Naive thymus-derived CD4-positive, alpha-beta T cell (primary cell): ENCODE results near the gene NRP1. TPM values are rescaled to one million over a fixed set of nuclear protein-coding genes. Genes with fewer than 3 reads are reported as not detected.

Source experiments
- ATAC-seq: fragments of 150-1000 bp; cut with Tn5 transposase; 2 replicates; pipeline ENCODE4 v1.10.0; 2021; ENCODE audit warnings: mild to moderate bottlenecking, moderate library complexity
- CTCF ChIA-PET: fragments of 350-600 bp; sonication (Branson Sonifier 250); formaldehyde crosslinking; loops from one replicate; lab custom pipeline; 2021; ENCODE audit warnings: antibody characterized with exemption; lab: Charles Lee
- POLR2A ChIA-PET: fragments of 350-600 bp; sonication (Branson Sonifier 250); formaldehyde crosslinking; loops from one replicate; lab custom pipeline; 2021; ENCODE audit warnings: antibody characterized with exemption, inconsistent platforms; lab: Charles Lee
- DNase-seq, 9 donors: peaks; one replicate each; pipeline versions ENCODE4 v3.0.0 to v3.0.0-alpha.2; 2020 to 2022; ENCODE audit warnings: mixed read lengths in 1 of 9
- H3K27ac ChIP-seq: one replicate; pipeline ENCODE4 v1.7.0; 2013; ENCODE audit warnings: mild to moderate bottlenecking, low read depth, low read length, moderate library complexity
- H3K27me3 ChIP-seq, 2 donors: one replicate each; pipeline ENCODE4 v1.7.0; 2013; ENCODE audit warnings: low read length in 2 of 2, mild to moderate bottlenecking in 2 of 2, moderate library complexity in 2 of 2; ENCODE audit not compliant: control insufficient read depth in 2 of 2, insufficient read depth in 2 of 2
- H3K36me3 ChIP-seq, 3 experiments: 1 replicate in 2 of 3; 2 replicates in 1 of 3; pipeline ENCODE4 v1.7.0; 2013; ENCODE audit warnings: low read length in 3 of 3, mild to moderate bottlenecking in 3 of 3, moderate library complexity in 1 of 3; ENCODE audit not compliant: insufficient read depth in 3 of 3, control insufficient read depth in 2 of 3
- H3K4me1 ChIP-seq, 2 donors: one replicate each; pipeline ENCODE4 v1.7.0; 2013; ENCODE audit warnings: low read length in 2 of 2, mild to moderate bottlenecking in 2 of 2, moderate library complexity in 1 of 2; ENCODE audit not compliant: control insufficient read depth in 2 of 2, insufficient read depth in 2 of 2
- H3K4me3 ChIP-seq: 2 replicates; pipeline ENCODE4 v1.7.0; 2013; ENCODE audit warnings: mild to moderate bottlenecking, low read length
- H3K9me3 ChIP-seq, 3 experiments: 1 replicate in 2 of 3; 2 replicates in 1 of 3; pipeline ENCODE4 v1.7.0; 2013; ENCODE audit warnings: low read length in 3 of 3; ENCODE audit not compliant: control insufficient read depth in 2 of 3
- H3K27ac Mint-ChIP-seq, 9 donors: one replicate each; pipeline ENCODE4 v1.8.0; 2020 to 2022; ENCODE audit warnings: mixed read lengths in 9 of 9, mild to moderate bottlenecking in 8 of 9, moderate library complexity in 5 of 9, inconsistent platforms in 2 of 9
- H3K27me3 Mint-ChIP-seq, 5 donors: one replicate each; pipeline ENCODE4 v1.8.0; 2021 to 2022; ENCODE audit warnings: mixed read lengths in 5 of 5, mild to moderate bottlenecking in 1 of 5
- H3K36me3 Mint-ChIP-seq, 5 donors: one replicate each; pipeline ENCODE4 v1.8.0; 2020 to 2022; ENCODE audit warnings: mixed read lengths in 5 of 5, mild to moderate bottlenecking in 3 of 5, inconsistent platforms in 1 of 5
- H3K4me1 Mint-ChIP-seq, 7 donors: one replicate each; pipeline ENCODE4 v1.8.0; 2020 to 2022; ENCODE audit warnings: mixed read lengths in 7 of 7, mild to moderate bottlenecking in 3 of 7, inconsistent platforms in 1 of 7
- H3K4me3 Mint-ChIP-seq, 10 donors: one replicate each; pipeline ENCODE4 v1.8.0; 2020 to 2022; ENCODE audit warnings: mild to moderate bottlenecking in 10 of 10, mixed read lengths in 10 of 10, moderate library complexity in 6 of 10, inconsistent platforms in 2 of 10
- H3K9me3 Mint-ChIP-seq, 11 donors: one replicate each; pipeline ENCODE4 v1.8.0; 2020 to 2022; ENCODE audit warnings: mixed read lengths in 11 of 11, mild to moderate bottlenecking in 4 of 11, inconsistent platforms in 1 of 11, moderate library complexity in 1 of 11
- intact Hi-C, 2 donors: fragments of 100-400 bp; cut with micrococcal nuclease; formaldehyde crosslinking; loops; one replicate each; pipeline ENCODE4 v1.15.1; 2023
- polyA plus RNA-seq, 2 donors: library from polyadenylated mRNA; unstranded; fragments of 300-500 nt; fragmentation: Illumina TruSeq; gene quantifications; one replicate each; pipeline ENCODE4 v1.2.3, GENCODE V29; 2021
- total RNA-seq, 6 experiments: library from RNA in 5 of 6; stranded (reverse) in 5 of 6; gene quantifications; 1 replicate in 5 of 6; 2 replicates in 1 of 6; pipeline ENCODE4 v1.2.3 and lab custom pipeline; 2021 to 2026

NRP1 gene
- total and polyA plus RNA-seq, 7 experiments from 2014 or later: 0.72 to 4.6 (median 1.6) TPM; not detected in 2

- intact Hi-C loops: no loop called here
- no peak for DNase-seq
- POLR2A ChIA-PET: no interaction called here
- Mint-ChIP-seq H3K4me3 (no peak overlapping the region), H3K27me3 (peaks cover 0 to 6% (median 4%) of the 10 kb centered on the region in 5 donors), H3K4me1 (peaks cover 0 to 11% (median 0%) of the 10 kb centered on the region in 7 donors), H3K27ac (no peak overlapping the region), H3K9me3 (peaks cover 0 to 11% (median 0%) of the 10 kb centered on the region in 11 donors), H3K36me3 (peaks cover 0 to 2% (median 0%) of the 10 kb centered on the region in 5 donors)
- H3K36me3 ChIP-seq: no peaks in the 10 kb centered on the region
- no peak overlapping the region for H3K4me3 ChIP-seq
- H3K27ac ChIP-seq: no peak overlapping the region
- H3K27me3 ChIP-seq: no peaks in the 10 kb centered on the region
- no peaks in the 10 kb centered on the region for H3K4me1 ChIP-seq
- CTCF ChIA-PET: no interaction called here
- H3K9me3 ChIP-seq: no peaks in the 10 kb centered on the region
- no peak for ATAC-seq
Observed at GRCh38 chr10:33376976-33377657, 42.6 kb upstream of the NRP1 start.

- H3K4me1 Mint-ChIP-seq: peaks cover 0 to 11% (median 0%) of the 10 kb centered on the region in 7 donors
- Histone ChIP-seq H3K36me3 (no peaks in the 10 kb centered on the region), H3K4me1 (no peaks in the 10 kb centered on the region), H3K27ac (no peak overlapping the region), H3K4me3 (no peak overlapping the region), H3K27me3 (no peaks in the 10 kb centered on the region), H3K9me3 (no peaks in the 10 kb centered on the region)
- intact Hi-C loops: no loop called here
- no peak overlapping the region for H3K27ac Mint-ChIP-seq
- H3K4me3 Mint-ChIP-seq: no peak overlapping the region
- DNase-seq (no peak), ATAC-seq (no peak)
- ChIA-PET CTCF (no interaction called here), POLR2A (no interaction called here)
- H3K27me3 Mint-ChIP-seq: peaks cover 0 to 6% (median 0%) of the 10 kb centered on the region in 5 donors
- peaks cover 0 to 2% (median 0%) of the 10 kb centered on the region in 5 donors for H3K36me3 Mint-ChIP-seq
- peaks cover 0 to 11% (median 0%) of the 10 kb centered on the region in 11 donors for H3K9me3 Mint-ChIP-seq
Observed at GRCh38 chr10:33376476-33376875, 42.0 kb upstream of the NRP1 start.

GRCh38 chr10:33373263-33373662 lies 38.8 kb upstream of the NRP1 start:
- Histone ChIP-seq H3K36me3 (no peaks in the 10 kb centered on the region), H3K27ac (no peak overlapping the region), H3K9me3 (no peaks in the 10 kb centered on the region), H3K4me1 (no peaks in the 10 kb centered on the region), H3K27me3 (no peaks in the 10 kb centered on the region), H3K4me3 (no peak overlapping the region)
- CTCF ChIA-PET: no interaction called here
- H3K27ac Mint-ChIP-seq: no peak overlapping the region
- H3K27me3 Mint-ChIP-seq: peaks cover 0 to 15% (median 7%) of the 10 kb centered on the region in 5 donors
- DNase-seq: no peak
- peaks cover 0 to 11% (median 0%) of the 10 kb centered on the region in 7 donors for H3K4me1 Mint-ChIP-seq
- ATAC-seq: no peak
- intact Hi-C loops: no loop called here
- H3K36me3 Mint-ChIP-seq: peaks cover 0 to 7% (median 0%) of the 10 kb centered on the region in 5 donors
- peaks cover 0 to 15% (median 1%) of the 10 kb centered on the region in 11 donors for H3K9me3 Mint-ChIP-seq
- POLR2A ChIA-PET: no interaction called here
- H3K4me3 Mint-ChIP-seq: no peak overlapping the region

GRCh38 chr10:33371234-33371633 lies 36.8 kb upstream of the NRP1 start:
- H3K9me3 ChIP-seq: no peaks in the 10 kb centered on the region
- H3K4me1 Mint-ChIP-seq: peaks cover 0 to under 1% (median 0%) of the 10 kb centered on the region in 7 donors
- no peak overlapping the region for H3K4me3 ChIP-seq
- no peak overlapping the region for H3K4me3 Mint-ChIP-seq
- peaks cover 0 to 23% (median 11%) of the 10 kb centered on the region in 5 donors for H3K27me3 Mint-ChIP-seq
- no peak for DNase-seq
- no peaks in the 10 kb centered on the region for H3K4me1 ChIP-seq
- peaks cover under 1 to 17% (median 5%) of the 10 kb centered on the region in 11 donors for H3K9me3 Mint-ChIP-seq
- ATAC-seq: no peak
- POLR2A ChIA-PET: no interaction called here
- H3K27me3 ChIP-seq: no peaks in the 10 kb centered on the region
- intact Hi-C loops: no loop called here
- H3K27ac ChIP-seq: no peak overlapping the region
- peaks cover 0 to 7% (median 0%) of the 10 kb centered on the region in 5 donors for H3K36me3 Mint-ChIP-seq
- H3K27ac Mint-ChIP-seq: no peak overlapping the region
- H3K36me3 ChIP-seq: no peaks in the 10 kb centered on the region
- CTCF ChIA-PET: no interaction called here

- Histone ChIP-seq H3K4me1 (no peaks in the 10 kb centered on the region), H3K36me3 (no peaks in the 10 kb centered on the region), H3K27ac (no peak overlapping the region), H3K4me3 (no peak overlapping the region), H3K27me3 (no peaks in the 10 kb centered on the region), H3K9me3 (no peaks in the 10 kb centered on the region)
- peaks cover 0 to 23% (median 12%) of the 10 kb centered on the region in 5 donors for H3K27me3 Mint-ChIP-seq
- H3K27ac Mint-ChIP-seq: no peak overlapping the region
- intact Hi-C loops: no loop called here
- DNase-seq (no peak), ATAC-seq (no peak)
- POLR2A ChIA-PET: no interaction called here
- peaks cover 0 to 8% (median 0%) of the 10 kb centered on the region in 7 donors for H3K4me1 Mint-ChIP-seq
- CTCF ChIA-PET: no interaction called here
- peaks cover 6 to 21% (median 9%) of the 10 kb centered on the region in 11 donors for H3K9me3 Mint-ChIP-seq
- H3K4me3 Mint-ChIP-seq: no peak overlapping the region
- peaks cover 0 to 5% (median 0%) of the 10 kb centered on the region in 5 donors for H3K36me3 Mint-ChIP-seq
Observed at GRCh38 chr10:33370434-33370930, 36.0 kb upstream of the NRP1 start.

- Histone ChIP-seq H3K9me3 (no peaks in the 10 kb centered on the region), H3K4me3 (no peak overlapping the region), H3K36me3 (no peaks in the 10 kb centered on the region), H3K4me1 (no peaks in the 10 kb centered on the region), H3K27me3 (no peaks in the 10 kb centered on the region), H3K27ac (no peak overlapping the region)
- ChIA-PET POLR2A (no interaction called here), CTCF (no interaction called here)
- H3K4me1 Mint-ChIP-seq: peaks cover 0 to 17% (median 0%) of the 10 kb centered on the region in 7 donors
- H3K27me3 Mint-ChIP-seq: peaks cover 0 to 35% (median 20%) of the 10 kb centered on the region in 5 donors
- H3K4me3 Mint-ChIP-seq: no peak overlapping the region
- intact Hi-C loops: no loop called here
- peaks cover 0 to 8% (median 0%) of the 10 kb centered on the region in 5 donors for H3K36me3 Mint-ChIP-seq
- peaks cover 6 to 21% (median 14%) of the 10 kb centered on the region in 11 donors for H3K9me3 Mint-ChIP-seq
- DNase-seq (no peak), ATAC-seq (no peak)
- no peak overlapping the region for H3K27ac Mint-ChIP-seq
Observed at GRCh38 chr10:33368086-33368485, 33.6 kb upstream of the NRP1 start.
